Effector memory CD4-positive, alpha-beta T cell (primary cell): ENCODE data around the gene SCN1B.

ENCODE experiments used
- DNase-seq, 3 donors: peaks; one replicate each; pipeline ENCODE4 v3.0.0-alpha.2; 2020
- H3K27ac ChIP-seq: 2 replicates; pipeline ENCODE4 v1.7.0; 2013; ENCODE audit warnings: mild to moderate bottlenecking, low read length, moderate library complexity; ENCODE audit not compliant: insufficient read depth, poor library complexity, severe bottlenecking
- H3K27me3 ChIP-seq: replicated peaks from 2 replicates; pipeline ENCODE4 v1.7.0; 2013; ENCODE audit warnings: mild to moderate bottlenecking, low read length; ENCODE audit not compliant: insufficient read depth, control insufficient read depth, poor library complexity, severe bottlenecking
- H3K36me3 ChIP-seq: 2 replicates; pipeline ENCODE4 v1.7.0; 2013; ENCODE audit warnings: mild to moderate bottlenecking, low read length, moderate library complexity; ENCODE audit not compliant: control insufficient read depth, insufficient read depth
- H3K4me1 ChIP-seq: 2 replicates; pipeline ENCODE4 v1.7.0; 2013; ENCODE audit warnings: low read length, mild to moderate bottlenecking; ENCODE audit not compliant: control insufficient read depth, insufficient read depth, poor library complexity, severe bottlenecking
- H3K4me3 ChIP-seq: 2 replicates; pipeline ENCODE4 v1.7.0; 2013; ENCODE audit warnings: low read length, low read depth, mild to moderate bottlenecking; ENCODE audit not compliant: insufficient read depth, poor library complexity, severe bottlenecking
- H3K9me3 ChIP-seq: 2 replicates; pipeline ENCODE4 v1.7.0; 2013; ENCODE audit warnings: mild to moderate bottlenecking, low read length, moderate library complexity; ENCODE audit not compliant: control insufficient read depth
- total RNA-seq, 3 donors: gene quantifications; one replicate each; lab custom pipeline; 2026; lab: John Stamatoyannopoulos, UW

Gene SCN1B
- 1.9 to 3.6 (median 2.5) reads per million in 3 donors for total RNA-seq

DNA sequence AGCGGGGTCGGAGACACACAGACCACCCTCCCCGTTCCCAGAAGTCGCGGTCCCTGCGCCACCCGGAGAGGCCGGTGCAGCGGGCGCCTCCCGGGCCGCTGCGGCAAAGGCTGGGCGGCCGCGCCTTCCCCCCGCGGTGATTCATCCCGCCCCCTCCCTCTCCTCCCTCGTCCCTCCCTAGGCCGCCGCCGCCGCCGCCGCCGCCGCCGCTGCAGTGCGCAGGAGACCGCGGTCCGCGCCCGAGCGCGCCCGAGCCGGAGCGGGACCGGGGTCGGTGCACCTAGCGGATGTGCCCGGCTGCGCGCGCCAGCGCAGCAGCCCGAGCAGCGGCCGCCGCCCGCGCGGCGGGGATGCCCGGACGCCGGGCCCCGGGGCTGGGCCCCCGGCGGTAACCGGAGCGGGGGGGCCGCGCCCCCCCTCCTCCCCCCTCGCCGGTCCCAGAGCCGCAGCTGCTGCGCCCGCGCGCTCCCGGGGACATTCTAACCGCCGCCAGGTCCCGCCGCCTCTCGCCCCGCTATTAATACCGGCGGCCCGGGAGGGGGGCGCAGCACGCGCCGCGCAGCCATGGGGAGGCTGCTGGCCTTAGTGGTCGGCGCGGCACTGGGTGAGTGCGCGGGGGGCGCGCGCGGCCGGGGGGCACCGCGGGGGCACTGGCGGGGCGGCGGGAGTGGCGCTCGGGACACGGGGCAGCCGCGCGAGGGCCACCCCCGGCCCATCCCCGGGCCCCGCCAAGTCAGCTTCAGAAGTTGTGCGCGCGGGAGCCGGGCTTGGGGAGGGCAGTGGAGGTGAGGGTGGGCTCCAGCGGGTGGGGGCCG is at the start of gene SCN1B:
TSS of gene SCN1B (plus strand) at position 214 of the 815 bp plus-strand sequence. CDS start at position 565, 351 bp downstream.
- Histone ChIP-seq H3K4me3 (peak within 1 kb of the TSS; percentile 57), H3K27ac (no peak within 1 kb of the TSS), H3K4me1 (peaks cover 10% of the 10 kb centered on the region), H3K27me3 (no peaks in the 10 kb centered on the region), H3K36me3 (peaks cover 24% of the 10 kb centered on the region), H3K9me3 (no peaks in the 10 kb centered on the region)
- DNase-seq: peak; percentile 33 to 45 (median 41)

GRCh38 chr19:34982275-34982674 is 48.0 kb upstream of the SCN1B start:
- Histone ChIP-seq H3K4me1 (peaks cover 9% of the 10 kb centered on the region), H3K36me3 (no peaks in the 10 kb centered on the region), H3K27me3 (no peaks in the 10 kb centered on the region), H3K4me3 (no peak overlapping the region), H3K9me3 (no peaks in the 10 kb centered on the region), H3K27ac (no peak overlapping the region)
- no peak for DNase-seq

DNA sequence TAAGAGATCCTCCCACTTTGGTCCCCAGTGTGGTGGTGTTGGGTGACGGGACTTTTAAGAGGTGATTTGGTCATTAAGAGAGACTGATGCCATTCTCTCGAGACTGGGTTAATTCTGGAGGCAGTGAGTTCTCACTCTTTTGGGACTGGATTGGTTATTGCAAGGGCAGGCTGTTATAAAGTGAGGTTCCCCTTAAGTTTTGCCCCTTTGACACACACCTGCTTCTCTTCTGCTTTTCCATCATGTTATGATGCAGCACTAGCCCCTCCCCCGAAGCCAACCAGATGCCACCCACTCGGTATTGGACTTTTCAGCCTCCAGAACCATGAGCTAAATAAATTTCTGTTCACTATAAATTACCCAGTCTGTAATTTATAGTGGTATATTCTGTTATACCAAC is 46.5 kb upstream of the SCN1B start:
- Histone ChIP-seq H3K27me3 (no peaks in the 10 kb centered on the region), H3K36me3 (no peaks in the 10 kb centered on the region), H3K9me3 (no peaks in the 10 kb centered on the region), H3K4me3 (no peak overlapping the region), H3K4me1 (peaks cover 9% of the 10 kb centered on the region), H3K27ac (no peak overlapping the region)
- DNase-seq: no peak

DNA sequence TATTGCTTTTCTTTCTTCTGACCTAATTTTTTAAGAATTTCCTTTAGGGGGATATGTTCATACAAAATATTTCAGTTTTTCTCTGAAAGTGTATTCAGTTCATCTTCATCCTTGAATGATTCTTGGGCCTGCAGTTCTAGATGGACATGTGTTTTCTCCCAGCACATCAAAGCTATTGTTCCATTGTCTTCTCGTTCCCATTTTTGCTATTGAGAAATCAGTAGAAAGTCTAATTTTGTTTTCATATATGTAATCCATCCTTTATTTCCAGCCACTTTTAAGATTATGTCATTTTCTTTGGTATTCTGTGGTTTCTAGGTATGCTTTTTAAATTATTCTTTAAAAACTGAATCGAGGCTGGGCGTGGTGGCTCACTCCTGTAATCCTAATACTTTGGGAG is 46.0 kb upstream of the SCN1B start:
- Histone ChIP-seq H3K27me3 (no peaks in the 10 kb centered on the region), H3K4me1 (peaks cover 9% of the 10 kb centered on the region), H3K9me3 (no peaks in the 10 kb centered on the region), H3K36me3 (no peaks in the 10 kb centered on the region), H3K27ac (no peak overlapping the region), H3K4me3 (no peak overlapping the region)
- no peak for DNase-seq

- DNase-seq: no peak
- H3K9me3 ChIP-seq: no peaks in the 10 kb centered on the region
- H3K27ac ChIP-seq: no peak overlapping the region
- H3K4me3 ChIP-seq: no peak overlapping the region
- H3K27me3 ChIP-seq: no peaks in the 10 kb centered on the region
- H3K4me1 ChIP-seq: peaks cover 9% of the 10 kb centered on the region
- H3K36me3 ChIP-seq: no peaks in the 10 kb centered on the region
Observed at GRCh38 chr19:34985249-34986022, 44.8 kb upstream of the SCN1B start.

DNA sequence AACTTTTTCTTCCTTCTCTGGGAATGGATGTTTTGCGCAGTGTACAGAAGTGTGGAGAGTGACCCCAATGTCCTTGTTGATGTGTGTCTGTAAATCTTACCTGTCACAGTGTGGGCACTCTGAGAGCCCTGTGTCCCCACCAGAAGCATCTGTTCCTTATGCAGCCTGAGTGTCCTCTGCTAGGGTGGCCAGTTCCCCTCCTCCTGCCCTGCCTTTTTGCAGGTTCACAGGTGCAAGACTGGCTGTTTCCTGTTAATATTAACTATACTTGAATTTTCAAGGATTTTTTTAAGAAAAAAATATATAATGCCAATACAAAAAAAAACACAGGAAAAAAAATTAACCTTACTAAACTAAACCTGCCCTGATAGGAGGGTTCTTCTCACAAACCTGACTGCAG is 42.2 kb upstream of the SCN1B start:
- no peaks in the 10 kb centered on the region for H3K27me3 ChIP-seq
- H3K4me1 ChIP-seq: peaks cover 9% of the 10 kb centered on the region
- H3K9me3 ChIP-seq: no peaks in the 10 kb centered on the region
- no peak overlapping the region for H3K27ac ChIP-seq
- no peak for DNase-seq
- H3K4me3 ChIP-seq: no peak overlapping the region
- no peaks in the 10 kb centered on the region for H3K36me3 ChIP-seq

- peaks cover 9% of the 10 kb centered on the region for H3K4me1 ChIP-seq
- H3K36me3 ChIP-seq: no peaks in the 10 kb centered on the region
- no peak overlapping the region for H3K4me3 ChIP-seq
- no peak overlapping the region for H3K27ac ChIP-seq
- no peaks in the 10 kb centered on the region for H3K27me3 ChIP-seq
- no peak for DNase-seq
- no peaks in the 10 kb centered on the region for H3K9me3 ChIP-seq
Observed at GRCh38 chr19:34989298-34989697, 41.0 kb upstream of the SCN1B start.

GRCh38 chr19:34990578-34991192 is 39.6 kb upstream of the SCN1B start:
- Histone ChIP-seq H3K4me1 (peaks cover 2% of the 10 kb centered on the region), H3K4me3 (no peak overlapping the region), H3K9me3 (no peaks in the 10 kb centered on the region), H3K36me3 (no peaks in the 10 kb centered on the region), H3K27me3 (no peaks in the 10 kb centered on the region), H3K27ac (no peak overlapping the region)
- no peak for DNase-seq

GRCh38 chr19:34991542-34992333 is 38.5 kb upstream of the SCN1B start:
- no peaks in the 10 kb centered on the region for H3K9me3 ChIP-seq
- no peaks in the 10 kb centered on the region for H3K27me3 ChIP-seq
- H3K27ac ChIP-seq: no peak overlapping the region
- no peak overlapping the region for H3K4me3 ChIP-seq
- no peaks in the 10 kb centered on the region for H3K36me3 ChIP-seq
- peaks cover 10% of the 10 kb centered on the region for H3K4me1 ChIP-seq
- DNase-seq: no peak
